CD4-positive, alpha-beta T cell treated with Interleukin-15 for 1 hour (primary cell): ENCODE data around the gene ITCH.
"Not testable (repeated sequence)": the region's sequence is repeated elsewhere in the genome, so short reads cannot be mapped to it uniquely, and the experiment has no call there.

Experiments
- DNase-seq: peaks from one replicate; pipeline ENCODE4 v3.0.0-alpha.2; 2020

The ITCH gene

DNA sequence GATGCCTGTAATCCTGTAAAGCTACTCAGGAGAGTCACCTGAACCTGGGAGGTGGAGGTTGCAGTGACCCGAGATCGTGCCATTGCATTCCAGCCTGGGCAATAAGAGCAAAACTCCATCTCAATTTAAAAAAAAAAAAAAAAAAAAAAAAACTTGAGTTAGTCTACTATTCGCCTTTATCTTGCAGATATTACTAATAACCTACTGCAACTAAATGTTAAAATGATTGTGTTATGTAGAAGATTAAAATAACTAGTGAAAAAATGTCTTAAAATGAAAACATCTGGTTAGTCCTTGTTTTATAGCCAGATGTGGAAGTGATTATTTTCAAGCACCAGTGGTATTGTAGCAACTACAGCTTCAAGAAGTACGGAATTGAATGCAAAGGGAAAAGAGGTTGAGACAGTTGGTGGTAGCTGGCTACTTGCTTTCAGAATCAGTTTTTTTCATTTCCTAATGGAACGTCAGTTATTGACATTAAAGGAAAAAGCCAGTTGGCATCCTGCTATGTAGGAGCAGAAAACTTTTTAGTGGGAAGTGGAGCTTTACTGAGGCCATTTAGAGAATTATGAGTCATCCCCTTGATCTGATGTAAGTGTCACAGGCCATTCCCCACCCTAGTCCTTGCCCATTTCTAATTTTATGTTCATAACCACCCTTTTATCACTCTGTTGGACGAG lies 109.3 kb downstream of the ITCH start:
- DNase-seq: no peak

DNA sequence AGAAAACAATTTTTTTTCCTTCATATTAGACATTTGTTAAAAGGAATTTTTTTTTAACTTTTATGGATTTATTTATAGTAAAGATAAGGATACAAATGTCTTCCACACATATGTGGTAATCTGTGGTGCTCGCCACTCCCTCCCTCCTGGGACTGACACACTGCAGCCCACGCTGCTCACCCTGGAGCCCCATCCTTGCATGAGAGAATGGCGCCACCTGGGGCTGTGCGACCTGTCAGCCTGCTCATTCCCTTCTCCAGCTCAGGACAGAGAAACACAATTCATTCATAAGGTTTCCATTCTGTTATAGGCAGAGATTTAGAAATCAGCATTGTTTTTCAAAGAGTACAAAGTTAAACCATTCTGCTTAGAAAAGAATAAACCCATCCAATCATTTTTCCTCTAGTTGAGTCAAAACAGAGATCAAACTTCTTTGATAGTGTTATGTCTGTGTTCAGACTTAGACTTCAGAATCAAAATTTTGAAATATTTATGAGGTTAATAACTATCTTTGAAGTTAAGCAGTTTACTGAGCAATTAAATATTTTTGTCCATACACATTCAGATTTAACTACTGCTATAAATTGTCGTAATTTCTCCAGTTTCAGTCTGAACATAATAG lies 110.3 kb downstream of the ITCH start:
- DNase-seq: peak; percentile 19

DNA sequence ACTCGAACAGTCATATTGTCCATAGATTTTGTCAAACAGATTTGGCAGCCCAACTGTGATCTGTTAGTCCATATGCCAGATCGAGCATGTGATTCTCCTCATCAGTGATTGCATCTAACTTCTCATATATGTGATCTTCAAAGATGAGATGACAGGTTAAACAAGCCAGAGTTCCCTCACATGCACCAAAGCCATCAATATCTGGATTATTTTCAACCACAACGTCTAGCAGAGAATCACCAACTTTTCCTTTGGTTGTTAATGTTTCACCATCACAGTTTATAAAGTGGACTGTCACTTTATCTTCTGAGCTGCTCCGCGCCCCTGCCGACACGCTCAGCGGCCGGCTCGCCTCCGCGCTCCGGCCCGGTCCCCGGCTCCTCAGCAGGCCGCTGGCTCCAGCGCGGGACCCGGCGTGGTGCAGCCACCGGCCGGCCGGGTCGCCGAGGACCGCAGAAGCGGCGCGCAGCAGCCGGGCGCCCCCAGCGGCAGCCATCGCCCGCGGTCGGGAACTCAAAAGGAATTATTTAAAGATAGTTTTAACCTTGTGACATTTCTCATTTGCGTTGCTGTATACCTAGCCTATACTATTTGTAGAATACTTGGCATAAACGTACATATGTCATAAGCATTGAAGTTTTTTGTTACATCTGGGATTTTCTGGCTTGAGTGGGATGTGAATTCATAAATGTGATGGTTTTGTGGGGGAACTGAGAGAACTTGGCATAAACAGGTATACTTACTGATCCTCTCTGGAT lies 113.1 kb downstream of the ITCH start:
- peak; percentile 18 for DNase-seq

DNA sequence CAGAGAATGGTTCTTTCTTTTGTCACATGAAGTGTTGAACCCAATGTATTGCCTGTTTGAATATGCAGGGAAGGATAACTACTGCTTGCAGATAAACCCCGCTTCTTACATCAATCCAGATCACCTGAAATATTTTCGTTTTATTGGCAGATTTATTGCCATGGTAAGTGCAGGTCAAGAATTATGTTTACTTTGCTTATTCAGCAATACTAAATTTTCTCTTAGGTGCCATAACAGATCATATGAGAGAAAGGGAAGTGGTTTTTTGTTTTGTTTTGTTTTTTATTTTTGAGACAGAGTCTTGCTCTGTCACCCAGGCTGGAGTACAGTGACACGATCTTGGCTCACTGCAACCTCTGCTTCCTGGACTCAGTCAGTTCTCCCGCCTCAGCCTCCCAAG lies 116.6 kb downstream of the ITCH start:
- DNase-seq: no peak

DNA sequence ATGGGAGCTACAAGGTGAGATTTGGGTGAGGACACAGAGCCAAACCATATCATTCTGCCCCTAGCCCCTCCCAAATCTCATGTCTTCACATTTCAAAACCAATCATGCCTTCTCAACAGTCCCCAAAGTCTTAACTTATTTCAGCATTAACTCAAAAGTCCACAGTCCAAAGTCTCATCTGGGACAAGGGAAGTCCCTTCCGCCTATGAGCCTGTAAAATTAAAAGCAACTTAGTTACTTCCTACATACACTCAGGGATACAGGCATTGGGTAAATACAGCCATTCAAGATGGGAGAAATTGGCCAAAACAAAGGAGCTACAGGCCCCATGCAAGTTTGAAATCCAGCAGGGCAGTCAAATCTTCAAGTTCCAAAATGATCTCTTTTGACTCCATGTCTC lies 119.1 kb downstream of the ITCH start:
- DNase-seq: not testable (repeated sequence)

DNA sequence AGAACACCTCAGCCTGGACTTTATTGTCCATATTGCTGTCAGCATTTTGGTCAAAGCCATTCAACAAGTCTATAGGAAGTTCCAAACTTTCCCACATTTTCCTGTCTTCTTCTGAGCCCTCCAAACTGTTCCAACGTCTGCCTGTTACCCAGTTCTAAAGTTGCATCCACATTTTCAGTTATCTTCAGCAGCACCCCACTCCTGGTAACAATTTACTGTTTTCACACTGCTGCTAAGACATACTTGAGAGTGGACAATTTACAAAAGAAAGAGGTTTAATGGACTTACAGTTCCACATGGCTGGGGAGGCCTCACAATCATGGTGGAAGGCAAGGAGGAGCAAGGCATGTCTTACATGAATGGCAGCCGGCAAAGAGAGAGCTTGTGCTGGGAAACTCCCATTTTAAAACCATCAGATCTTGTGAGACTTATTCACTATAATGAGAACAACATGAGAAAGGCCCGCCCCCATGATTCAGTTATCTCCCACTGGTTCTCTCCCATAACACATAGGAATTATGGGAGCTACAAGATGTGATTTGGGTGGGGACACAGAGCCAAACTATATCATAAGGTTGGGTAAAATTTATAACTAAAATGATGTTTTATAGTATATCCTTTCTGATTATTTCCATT lies 120.6 kb downstream of the ITCH start:
- DNase-seq: not testable (repeated sequence)

DNA sequence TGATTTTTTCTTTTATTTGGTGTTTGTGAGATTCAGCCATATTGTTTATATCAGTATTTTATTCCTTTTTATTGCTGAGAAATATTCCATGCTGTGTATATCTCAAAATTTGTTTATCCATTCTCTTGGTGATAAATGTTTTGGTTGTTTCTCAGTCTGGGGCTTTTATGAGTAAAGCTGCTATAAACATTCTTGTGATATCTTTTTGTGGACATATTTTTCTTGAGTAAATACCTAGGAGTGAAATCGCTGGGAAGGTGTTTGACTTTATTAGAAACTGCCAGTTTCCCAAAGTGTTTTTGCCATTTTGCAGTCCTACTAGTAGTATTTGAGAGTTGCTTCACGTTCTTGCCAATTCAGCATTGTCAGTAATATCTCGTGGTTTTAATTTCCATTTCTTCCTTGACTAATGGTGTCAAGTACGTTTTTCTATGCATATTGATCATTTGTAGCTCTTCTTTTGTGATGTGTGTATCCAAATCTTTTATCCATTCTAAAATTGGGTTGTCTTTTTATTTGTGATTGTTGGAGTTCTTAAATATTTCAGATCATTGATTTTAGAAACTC lies 122.1 kb downstream of the ITCH start:
- no peak for DNase-seq

DNA sequence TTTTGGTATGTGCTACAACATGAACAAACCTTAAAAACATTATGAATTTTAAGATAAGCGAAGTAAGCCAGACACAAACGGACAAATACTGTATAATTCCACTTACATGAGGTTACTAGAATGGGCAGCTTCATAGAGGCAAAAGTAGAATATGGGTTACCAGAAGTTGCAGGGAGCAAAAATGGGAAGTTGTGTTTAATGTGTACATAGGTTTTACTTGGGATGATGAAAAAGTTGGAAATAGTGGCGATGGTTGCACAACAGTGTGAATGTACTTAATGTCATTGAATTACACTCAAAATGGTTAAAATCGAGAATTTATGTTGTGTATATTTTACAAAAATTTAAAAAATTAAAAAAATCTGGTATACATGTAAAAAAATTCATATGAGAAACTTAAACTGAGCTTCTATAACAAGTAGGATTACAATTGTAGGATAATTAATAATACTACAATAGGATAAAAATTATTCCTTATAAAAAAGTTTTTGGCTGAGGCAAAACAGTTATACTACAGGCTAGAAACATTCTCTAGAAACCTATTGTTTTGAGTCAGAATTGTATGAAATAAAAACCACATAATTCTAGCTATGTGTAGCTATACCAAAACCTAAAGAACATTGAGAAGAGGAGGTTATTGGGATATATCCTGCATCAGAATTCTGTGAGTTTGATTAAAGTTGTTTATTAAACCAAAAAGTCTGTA lies 128.3 kb downstream of the ITCH start:
- DNase-seq: no peak

DNA sequence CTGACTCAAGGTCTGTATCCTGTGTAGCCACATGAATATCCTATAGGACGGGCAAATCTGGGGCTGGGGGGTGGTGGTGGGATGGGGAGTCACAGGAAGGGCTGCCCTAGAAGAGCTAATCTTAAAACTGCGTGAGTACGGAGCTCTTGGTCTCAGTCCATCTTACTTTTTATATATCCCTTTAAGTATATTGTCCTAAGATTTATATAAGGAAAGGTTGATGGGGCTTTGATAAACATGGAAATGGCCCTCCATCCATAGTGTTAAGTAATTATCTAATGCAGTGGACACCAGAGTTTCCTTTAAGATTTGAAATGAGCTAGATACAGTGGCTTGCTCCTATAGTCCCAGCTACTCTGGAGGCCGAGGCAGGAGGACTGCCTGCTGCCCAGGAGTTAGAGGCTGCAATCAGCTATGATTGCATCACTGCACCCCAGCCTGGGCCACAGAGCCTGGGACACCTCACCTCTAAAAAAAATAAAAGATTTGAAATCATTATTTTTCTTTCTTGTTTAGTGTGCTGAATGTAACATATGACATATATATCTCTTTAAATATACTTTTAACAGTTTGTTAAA lies 128.9 kb downstream of the ITCH start:
- DNase-seq: no peak

DNA sequence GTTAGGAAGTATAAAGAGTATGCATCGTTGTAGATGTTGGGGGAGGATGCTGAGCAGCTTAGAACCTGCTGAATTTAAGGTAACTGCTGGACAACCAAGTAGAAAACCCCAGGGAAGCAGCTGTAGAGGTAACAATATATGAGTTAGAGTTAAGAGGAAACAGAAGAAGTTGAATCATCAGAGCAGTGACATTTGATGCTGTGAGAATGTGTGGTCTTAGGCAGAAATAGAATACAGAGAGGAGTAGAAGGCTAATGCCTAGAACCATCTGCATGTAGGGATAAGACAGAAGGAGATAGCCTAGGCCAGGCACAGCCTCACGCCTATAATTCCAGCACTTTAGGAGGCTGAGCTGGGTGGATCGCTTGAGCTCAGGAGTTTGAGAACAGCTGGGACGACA lies 130.6 kb downstream of the ITCH start:
- DNase-seq: no peak

DNA sequence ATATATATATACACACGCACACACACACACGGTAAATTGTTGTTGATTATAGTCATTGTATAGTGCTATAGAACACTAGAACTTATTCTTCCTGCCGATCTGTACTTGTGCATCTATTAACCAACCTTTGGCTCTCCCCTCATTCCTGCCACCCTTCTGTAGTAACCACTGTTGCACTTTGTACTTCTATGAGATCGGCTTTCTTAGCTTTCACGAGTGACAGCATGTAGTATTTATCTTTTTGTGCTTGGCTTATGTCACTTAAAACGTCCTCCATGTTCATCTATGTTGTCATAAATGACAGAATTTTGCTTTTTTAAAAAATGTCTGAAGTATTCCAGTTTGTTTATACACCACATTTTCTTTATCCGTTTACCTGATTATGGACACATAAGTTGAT lies 132.2 kb downstream of the ITCH start:
- no peak for DNase-seq

DNA sequence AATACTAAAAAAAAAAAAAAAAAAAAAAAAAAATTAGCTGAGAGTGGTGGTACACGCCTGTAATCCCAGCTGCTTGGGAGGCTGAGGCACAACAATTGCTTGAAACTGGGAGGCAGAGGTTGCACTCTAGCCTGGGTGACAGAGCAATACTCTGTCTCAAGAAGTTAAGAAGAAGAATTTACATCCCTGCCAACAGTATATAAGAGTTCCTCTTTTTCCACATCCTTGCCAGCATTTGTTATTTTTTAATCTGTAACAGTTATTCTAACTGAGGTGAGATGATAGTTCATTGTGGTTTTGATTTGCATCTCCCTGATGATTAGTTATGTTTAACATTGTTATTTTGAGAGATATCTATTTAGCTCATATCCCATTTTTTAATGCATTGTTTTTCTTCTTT lies 132.8 kb downstream of the ITCH start:
- no peak for DNase-seq

DNA sequence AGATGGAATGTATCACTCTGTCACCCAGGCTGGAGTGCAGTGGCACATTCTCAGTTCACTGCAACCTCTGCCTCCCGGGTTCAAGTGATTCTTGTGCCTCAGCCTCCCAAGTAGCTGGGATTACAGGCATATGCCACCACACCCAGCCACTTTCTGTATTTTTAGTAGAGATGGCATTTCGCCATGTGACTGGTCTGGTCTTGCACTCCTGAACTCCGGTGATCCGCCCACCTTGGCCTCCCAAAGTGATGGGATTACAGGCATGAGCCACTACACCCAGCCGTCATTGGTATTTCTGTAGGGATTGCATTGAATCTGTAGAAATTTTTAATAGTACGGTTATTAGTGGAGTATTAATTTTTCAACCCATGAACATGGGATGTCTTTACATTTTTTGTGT lies 134.5 kb downstream of the ITCH start:
- DNase-seq: not testable (repeated sequence)

DNA sequence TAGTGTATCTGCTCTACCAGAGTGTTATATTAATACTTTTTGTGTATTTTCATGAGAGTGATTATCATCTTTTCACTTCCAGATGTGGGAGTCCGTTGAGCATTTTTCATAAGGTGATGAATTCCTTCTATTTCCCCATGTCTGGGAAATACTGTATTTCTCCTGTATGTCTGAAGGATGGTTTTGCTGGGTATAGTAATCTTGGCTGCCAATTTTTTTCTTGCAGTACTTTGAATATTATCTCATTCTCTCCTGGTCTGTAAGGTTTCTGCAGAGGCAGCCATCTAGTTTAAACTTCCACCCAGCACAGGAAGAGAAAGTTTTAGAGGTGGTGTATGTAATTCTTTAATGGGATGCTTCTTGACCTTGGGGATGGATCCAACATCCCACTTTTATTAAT lies 137.8 kb downstream of the ITCH start:
- DNase-seq: no peak

DNA sequence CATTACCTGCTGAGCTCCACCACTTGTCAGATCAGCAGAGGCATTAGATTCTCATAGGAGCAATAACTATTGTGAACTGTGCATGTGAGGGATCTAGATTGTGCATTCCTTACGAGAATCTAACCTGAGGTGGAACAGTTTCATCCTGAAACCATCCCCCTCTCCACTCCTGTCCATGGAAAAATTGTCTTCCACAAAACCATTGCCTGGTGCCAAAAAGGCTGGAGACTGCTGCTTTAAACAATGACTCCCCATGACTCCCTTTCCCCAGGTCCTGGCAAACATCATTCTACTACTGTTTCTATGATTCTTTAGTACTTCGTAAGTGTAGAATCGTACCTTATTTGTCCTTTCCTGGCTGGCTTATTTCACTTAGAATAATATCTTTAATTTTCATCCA lies 143.4 kb downstream of the ITCH start:
- no peak for DNase-seq

DNA sequence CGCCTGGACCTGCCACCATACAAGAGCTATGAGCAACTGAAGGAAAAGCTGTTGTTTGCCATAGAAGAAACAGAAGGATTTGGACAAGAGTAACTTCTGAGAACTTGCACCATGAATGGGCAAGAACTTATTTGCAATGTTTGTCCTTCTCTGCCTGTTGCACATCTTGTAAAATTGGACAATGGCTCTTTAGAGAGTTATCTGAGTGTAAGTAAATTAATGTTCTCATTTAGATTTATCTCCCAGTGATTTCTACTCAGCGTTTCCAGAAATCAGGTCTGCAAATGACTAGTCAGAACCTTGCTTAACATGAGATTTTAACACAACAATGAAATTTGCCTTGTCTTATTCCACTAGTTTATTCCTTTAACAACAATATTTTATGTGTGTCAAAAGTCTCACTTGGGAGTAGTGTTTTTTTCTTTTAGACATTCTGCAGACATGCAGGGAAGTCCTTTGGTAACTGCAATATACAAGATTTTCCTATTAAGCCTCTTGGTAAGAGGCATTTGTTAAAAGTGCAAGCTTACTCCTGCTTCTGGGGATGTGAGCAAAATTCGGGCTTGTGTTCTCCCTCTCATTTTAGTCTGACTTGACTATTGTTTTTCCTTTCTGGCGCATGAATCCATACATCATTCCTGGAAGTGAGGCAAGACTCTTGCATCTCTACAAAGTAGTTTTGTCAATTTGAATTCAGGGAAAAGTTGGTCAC lies 144.8 kb downstream of the ITCH start:
- DNase-seq: no peak

DNA sequence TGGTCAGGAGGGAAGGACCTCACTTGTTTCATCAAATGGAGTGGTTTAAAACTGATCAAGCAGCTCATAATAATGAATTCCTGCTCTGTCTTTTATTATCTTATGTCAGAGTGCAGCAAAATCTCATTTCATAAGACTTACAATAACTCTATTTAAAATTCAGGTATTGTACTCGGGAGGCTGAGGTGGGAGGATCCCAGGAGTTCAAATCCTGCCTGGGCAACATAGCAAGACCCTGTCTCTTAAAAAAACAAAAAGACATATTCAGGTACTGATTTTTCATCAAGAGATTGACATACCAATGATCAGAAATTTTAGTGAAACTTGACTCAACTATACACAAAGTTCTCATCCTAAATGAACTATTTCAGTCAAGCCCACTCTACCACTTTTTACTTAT lies 147.5 kb downstream of the ITCH start:
- no peak for DNase-seq

DNA sequence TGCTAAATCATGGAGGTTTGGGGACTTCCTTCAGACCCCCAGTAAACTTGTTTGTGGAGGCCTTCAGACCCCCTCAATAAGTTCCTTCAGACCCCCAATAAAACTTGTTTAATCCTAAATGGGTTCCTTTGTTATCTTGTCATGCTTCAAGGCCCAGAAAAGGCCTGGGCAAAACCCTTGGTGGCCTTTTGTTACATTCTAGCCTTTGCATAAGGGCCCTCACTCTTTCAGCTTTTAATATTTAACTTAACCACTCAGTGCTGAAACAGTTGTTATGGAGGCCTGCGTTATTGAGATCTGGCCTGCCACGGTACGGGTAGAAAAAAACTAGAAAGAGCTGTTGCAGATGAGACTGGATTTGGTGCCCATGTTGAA lies 148.8 kb downstream of the ITCH start:
- DNase-seq: no peak

DNA sequence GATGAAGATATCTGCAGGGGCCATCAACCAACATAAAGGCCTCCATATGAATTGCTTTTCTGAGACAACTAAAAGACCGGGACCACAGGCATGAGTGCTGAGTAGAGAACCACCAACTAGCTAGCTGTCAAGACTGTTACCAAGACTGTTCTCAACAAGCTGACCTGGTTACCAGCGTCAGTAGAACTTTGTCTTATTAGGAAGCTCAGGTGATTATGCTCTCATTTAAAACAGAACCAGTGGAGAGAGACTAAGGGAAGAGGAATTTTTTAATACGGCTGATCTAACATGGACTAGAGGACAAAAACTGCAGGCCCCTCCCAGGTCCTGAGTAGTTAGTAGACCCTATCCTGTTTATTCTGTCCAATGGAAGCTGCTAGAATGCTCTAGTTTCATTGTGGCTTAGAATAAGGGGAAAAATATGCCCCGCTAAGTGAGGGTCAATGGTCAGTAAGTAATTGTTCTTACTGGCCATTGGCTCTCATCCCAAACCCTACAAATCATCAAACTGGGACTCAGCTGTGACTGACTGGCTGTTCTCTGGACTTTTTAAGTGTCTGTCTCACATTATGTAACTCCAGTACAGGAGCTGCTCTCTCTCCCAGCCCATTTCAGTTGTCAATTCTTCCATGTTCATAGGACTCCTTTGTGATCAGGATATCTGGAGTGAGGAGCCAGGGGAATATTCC lies 149.3 kb downstream of the ITCH start:
- no peak for DNase-seq

DNA sequence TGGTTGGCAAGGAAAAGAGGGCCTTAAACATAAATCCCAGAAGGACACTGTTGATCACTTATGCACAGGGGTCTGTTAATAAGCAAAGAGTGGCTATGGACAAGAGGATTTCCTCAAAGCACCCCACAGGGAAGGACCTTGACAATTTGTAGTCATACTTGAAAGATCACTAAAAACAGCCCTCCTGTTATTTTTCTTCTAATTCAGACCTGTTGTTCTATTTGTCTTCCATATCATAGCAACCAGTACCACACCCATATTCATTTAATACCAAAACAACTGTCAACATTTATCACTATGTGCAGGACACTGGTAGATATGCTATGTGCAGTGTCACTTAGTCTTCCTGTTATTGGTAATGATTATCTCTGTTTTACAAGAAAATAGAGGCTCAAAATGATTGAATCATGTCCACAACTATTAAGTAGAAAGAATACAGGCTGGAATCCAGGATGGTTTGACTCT lies 149.9 kb downstream of the ITCH start:
- DNase-seq: no peak

DNA sequence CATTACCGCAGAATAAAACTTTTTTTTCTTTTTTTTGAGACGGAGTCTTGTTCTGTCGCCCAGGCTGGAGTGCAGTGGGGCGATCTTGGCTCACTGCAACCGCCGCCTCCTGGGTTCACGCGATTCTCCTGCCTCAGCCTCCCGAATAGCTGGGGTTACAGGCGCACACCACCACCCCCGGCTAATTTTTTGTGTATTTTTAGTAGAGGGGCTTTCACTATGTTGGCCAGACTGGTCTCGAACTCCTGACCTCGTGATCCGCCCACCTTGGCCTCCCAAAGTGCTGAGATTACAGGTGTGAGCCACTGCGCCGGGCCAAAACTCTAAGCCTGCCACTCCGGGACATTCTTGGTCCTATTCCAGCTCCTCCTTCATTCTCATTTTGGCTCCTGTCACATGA lies 151.0 kb downstream of the ITCH start:
- DNase-seq: not testable (repeated sequence)
